Uterus (tissue), 4 donors: Measurements from ENCODE around the gene MAP3K19. TPM values are rescaled to one million over a fixed set of nuclear protein-coding genes. Genes with fewer than 3 reads are reported as not detected.
"Not testable (repeated sequence)": the region's sequence is repeated elsewhere in the genome, so short reads cannot be mapped to it uniquely, and the experiment has no call there.

Experiments used
- DNase-seq, 2 donors: peaks; one replicate each; pipeline ENCODE4 v3.0.0-alpha.2; 2019 to 2020
- H3K27ac ChIP-seq, 2 donors: fragments of 200-600 bp; sonication (generic); 1 replicate in 1 of 2; 2 replicates in 1 of 2; pipeline ENCODE4 v1.5.1; 2016 to 2018
- H3K27me3 ChIP-seq, 2 donors: fragments of 200-600 bp; sonication (generic); one replicate each; pipeline ENCODE4 v1.5.1; 2018 to 2019; ENCODE audit warnings: control low read depth in 1 of 2
- H3K36me3 ChIP-seq, 2 donors: fragments of 200-600 bp; sonication (generic); one replicate each; pipeline ENCODE4 v1.5.1; 2019; ENCODE audit warnings: control low read depth in 1 of 2
- H3K4me1 ChIP-seq, 2 donors: fragments of 200-600 bp; sonication (generic); one replicate each; pipeline ENCODE4 v1.5.1; 2018 to 2019; ENCODE audit warnings: control low read depth in 1 of 2
- H3K4me3 ChIP-seq, 2 donors: fragments of 200-600 bp; sonication (generic); 1 replicate in 1 of 2; 2 replicates in 1 of 2; pipeline ENCODE4 v1.5.1; 2018 to 2019; ENCODE audit warnings: mild to moderate bottlenecking in 1 of 2
- H3K9me3 ChIP-seq, 2 donors: fragments of 200-600 bp; sonication (generic); one replicate each; pipeline ENCODE4 v1.5.1; 2019; ENCODE audit warnings: control low read depth in 1 of 2
- CTCF ChIP-seq, 4 experiments: fragments of 200-600 bp in 2 of 4; fragments of 450-650 bp in 2 of 4; sonication (generic) in 2 of 4; IDR thresholded peaks; one replicate each; pipeline ENCODE4 v1.5.1; 2016 to 2019; ENCODE audit warnings: antibody characterized with exemption in 4 of 4, mild to moderate bottlenecking in 2 of 4, moderate library complexity in 1 of 4
- POLR2A ChIP-seq, 2 donors: fragments of 450-650 bp; IDR thresholded peaks; one replicate each; pipeline ENCODE4 v1.6.1; 2016; ENCODE audit warnings: antibody characterized with exemption in 2 of 2, mild to moderate bottlenecking in 1 of 2, moderate library complexity in 1 of 2
- intact Hi-C: fragments of 100-400 bp; cut with DNase I; formaldehyde crosslinking; loops from one replicate; pipeline ENCODE4 v1.15.1; 2023; ENCODE audit warnings: low total_unique reads
- total RNA-seq, 4 donors: library from RNA; depleted of rRNA in 3 of 4; stranded (reverse); fragments of >200 nt in 3 of 4; gene quantifications; one replicate each; pipeline versions ENCODE4 v1.1.0 to v1.2.4, GENCODE V29; 2014 to 2023
- donor health status: DM: yes; HTN: yes; CAD: no.

The MAP3K19 gene
- total RNA-seq, 4 donors from 2014 or later = 0.40 to 3.8 (median 2.1) TPM; not detected in 1

- Histone ChIP-seq H3K27ac (no peak overlapping the region), H3K4me3 (no peak overlapping the region), H3K27me3 (no peaks in the 10 kb centered on the region), H3K4me1 (no peaks in the 10 kb centered on the region), H3K36me3 (no peaks in the 10 kb centered on the region), H3K9me3 (no peaks in the 10 kb centered on the region)
- intact Hi-C loops = no loop called here
- TF ChIP-seq CTCF (IDR thresholded peaks at IDR 0.05) (no peak), POLR2A (IDR thresholded peaks at IDR 0.05) (no peak)
- no peak for DNase-seq
These were observed 62.2 kb downstream of the MAP3K19 start for GRCh38 chr2:134985061-134985460.

GRCh38 chr2:134982603-134983002, 64.6 kb downstream of the MAP3K19 start:
- Histone ChIP-seq H3K4me1 (no peaks in the 10 kb centered on the region), H3K27me3 (no peaks in the 10 kb centered on the region), H3K36me3 (no peaks in the 10 kb centered on the region), H3K4me3 (no peak overlapping the region), H3K27ac (no peak overlapping the region), H3K9me3 (no peaks in the 10 kb centered on the region)
- TF ChIP-seq CTCF (IDR thresholded peaks at IDR 0.05) (no peak), POLR2A (IDR thresholded peaks at IDR 0.05) (no peak)
- intact Hi-C loops = no loop called here
- DNase-seq = no peak

- no peak for DNase-seq
- intact Hi-C loops = no loop called here
- H3K27ac ChIP-seq = no peak overlapping the region
- TF ChIP-seq POLR2A (IDR thresholded peaks at IDR 0.05) (no peak), CTCF (IDR thresholded peaks at IDR 0.05) (no peak)
- no peaks in the 10 kb centered on the region for H3K36me3 ChIP-seq
- H3K4me1 ChIP-seq = no peaks in the 10 kb centered on the region
- H3K27me3 ChIP-seq = no peaks in the 10 kb centered on the region
- no peaks in the 10 kb centered on the region for H3K9me3 ChIP-seq
- no peak overlapping the region for H3K4me3 ChIP-seq
These were observed 66.6 kb downstream of the MAP3K19 start for GRCh38 chr2:134980639-134981038.

DNA sequence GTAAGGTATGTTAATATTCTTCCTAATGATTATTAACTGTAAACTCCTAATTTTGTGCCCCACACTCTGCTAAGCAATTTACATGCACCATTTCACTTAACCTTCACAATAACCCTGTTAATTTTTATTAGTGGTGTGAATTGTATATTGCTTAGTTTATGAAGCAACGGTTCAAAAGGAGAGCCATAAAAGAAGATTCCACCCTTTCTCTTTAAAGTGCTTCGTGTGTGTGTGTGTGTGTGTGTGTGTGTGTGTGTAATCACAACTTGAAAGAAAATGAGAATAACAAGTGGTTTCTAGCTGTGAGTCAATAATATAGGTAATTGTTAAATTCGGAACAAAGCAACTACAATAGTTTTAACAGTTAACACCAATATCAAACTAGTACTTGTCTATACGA, 68.0 kb downstream of the MAP3K19 start:
- Histone ChIP-seq H3K9me3 (no peaks in the 10 kb centered on the region), H3K4me3 (no peak overlapping the region), H3K27me3 (no peaks in the 10 kb centered on the region), H3K27ac (no peak overlapping the region), H3K4me1 (no peaks in the 10 kb centered on the region), H3K36me3 (no peaks in the 10 kb centered on the region)
- TF ChIP-seq POLR2A (IDR thresholded peaks at IDR 0.05) (no peak), CTCF (IDR thresholded peaks at IDR 0.05) (no peak)
- DNase-seq = no peak
- intact Hi-C loops = no loop called here

- intact Hi-C loops = not testable (repeated sequence)
These were observed 70.1 kb downstream of the MAP3K19 start for GRCh38 chr2:134977104-134977503.

GRCh38 chr2:134976074-134976702, 71.1 kb downstream of the MAP3K19 start:
- no peaks in the 10 kb centered on the region for H3K36me3 ChIP-seq
- no peaks in the 10 kb centered on the region for H3K4me1 ChIP-seq
- no peaks in the 10 kb centered on the region for H3K27me3 ChIP-seq
- intact Hi-C loops = no loop called here
- H3K27ac ChIP-seq = no peak overlapping the region
- TF ChIP-seq CTCF (IDR thresholded peaks at IDR 0.05) (no peak), POLR2A (IDR thresholded peaks at IDR 0.05) (no peak)
- no peak for DNase-seq
- H3K4me3 ChIP-seq = no peak overlapping the region
- H3K9me3 ChIP-seq = no peaks in the 10 kb centered on the region

More at GRCh38 chr2:134977104-134977503, 70.1 kb downstream of the MAP3K19 start:
- H3K9me3 ChIP-seq, H3K4me1 ChIP-seq, H3K27me3 ChIP-seq, H3K27ac ChIP-seq, H3K4me3 ChIP-seq, DNase-seq, H3K36me3 ChIP-seq: not testable (repeated sequence)
